GM19239 (cell line): ENCODE measurements around the gene BNIP3.
"Not testable (repeated sequence)": the region's sequence is repeated elsewhere in the genome, so short reads cannot be mapped to it uniquely, and the experiment has no call there.

ENCODE experiments used
- DNase-seq: peaks from one replicate; pipeline ENCODE4 v3.0.0; 2011; ENCODE audit warnings: low spot score; ENCODE audit not compliant: insufficient read length
- FAIRE-seq: peaks from 2 replicates; lab custom pipeline; 2011; peaks lifted over from hg19 to GRCh38; lab: Jason Lieb, UNC

BNIP3 gene

GRCh38 chr10:131959841-131960240, 21.9 kb downstream of the BNIP3 start:
- DNase-seq (no peak), FAIRE-seq (no peak)

DNA sequence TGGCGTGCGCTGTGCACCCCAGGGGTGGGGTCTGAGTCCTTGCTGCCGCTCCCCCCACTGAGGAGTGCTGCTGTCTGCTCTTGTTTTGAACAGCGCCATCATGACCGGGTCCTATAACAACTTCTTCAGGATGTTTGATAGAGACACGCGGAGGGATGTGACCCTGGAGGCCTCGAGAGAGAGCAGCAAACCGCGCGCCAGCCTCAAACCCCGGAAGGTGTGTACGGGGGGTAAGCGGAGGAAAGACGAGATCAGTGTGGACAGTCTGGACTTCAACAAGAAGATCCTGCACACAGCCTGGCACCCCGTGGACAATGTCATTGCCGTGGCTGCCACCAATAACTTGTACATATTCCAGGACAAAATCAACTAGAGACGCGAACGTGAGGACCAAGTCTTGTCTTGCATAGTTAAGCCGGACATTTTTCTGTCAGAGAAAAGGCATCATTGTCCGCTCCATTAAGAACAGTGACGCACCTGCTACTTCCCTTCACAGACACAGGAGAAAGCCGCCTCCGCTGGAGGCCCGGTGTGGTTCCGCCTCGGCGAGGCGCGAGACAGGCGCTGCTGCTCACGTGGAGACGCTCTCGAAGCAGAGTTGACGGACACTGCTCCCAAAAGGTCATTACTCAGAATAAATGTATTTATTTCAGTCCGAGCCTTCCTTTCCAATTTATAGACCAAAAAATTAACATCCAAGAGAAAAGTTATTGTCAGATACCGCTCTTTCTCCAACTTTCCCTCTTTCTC, 26.0 kb downstream of the BNIP3 start:
- FAIRE-seq, result no peak
- no peak for DNase-seq

GRCh38 chr10:131954356-131954965, 27.3 kb downstream of the BNIP3 start:
- FAIRE-seq (no peak), DNase-seq (no peak)

GRCh38 chr10:131949908-131950307, 31.8 kb downstream of the BNIP3 start:
- FAIRE-seq, DNase-seq: not testable (repeated sequence)

GRCh38 chr10:131949041-131949862, 32.5 kb downstream of the BNIP3 start:
- DNase-seq (no peak), FAIRE-seq (no peak)

GRCh38 chr10:131948501-131948900, 33.2 kb downstream of the BNIP3 start:
- no peak for DNase-seq
- FAIRE-seq, result no peak

DNA sequence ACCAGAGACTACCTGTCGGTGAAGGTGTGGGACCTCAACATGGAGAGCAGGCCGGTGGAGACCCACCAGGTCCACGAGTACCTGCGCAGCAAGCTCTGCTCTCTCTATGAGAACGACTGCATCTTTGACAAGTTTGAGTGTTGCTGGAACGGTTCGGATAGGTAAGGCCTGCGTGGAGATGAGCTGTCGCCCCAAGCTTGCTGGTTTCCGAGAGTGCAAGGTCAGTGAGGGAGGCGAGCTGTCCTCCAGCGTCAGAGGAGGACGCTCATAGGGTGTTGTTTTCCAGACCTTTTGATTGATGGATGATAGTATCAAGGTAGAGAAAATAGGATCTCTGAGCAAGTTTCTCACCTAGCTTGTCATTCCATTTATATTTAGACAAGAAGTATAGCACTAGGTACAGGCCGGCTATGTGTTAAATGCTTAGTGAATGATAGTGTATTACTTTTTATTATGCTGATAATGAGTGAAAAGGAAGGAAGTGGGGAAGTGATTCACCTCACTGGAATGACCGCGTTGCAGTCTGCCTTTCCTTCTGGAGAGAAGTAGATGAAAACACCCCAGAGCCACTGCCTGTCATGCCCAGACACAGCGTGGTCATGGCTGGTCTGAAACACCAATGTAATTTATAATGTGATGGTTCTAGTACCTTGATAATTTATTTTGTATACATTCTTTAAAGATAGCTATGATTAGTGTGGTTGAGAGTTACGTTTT, 33.9 kb downstream of the BNIP3 start:
- no peak for FAIRE-seq
- DNase-seq, result no peak

DNA sequence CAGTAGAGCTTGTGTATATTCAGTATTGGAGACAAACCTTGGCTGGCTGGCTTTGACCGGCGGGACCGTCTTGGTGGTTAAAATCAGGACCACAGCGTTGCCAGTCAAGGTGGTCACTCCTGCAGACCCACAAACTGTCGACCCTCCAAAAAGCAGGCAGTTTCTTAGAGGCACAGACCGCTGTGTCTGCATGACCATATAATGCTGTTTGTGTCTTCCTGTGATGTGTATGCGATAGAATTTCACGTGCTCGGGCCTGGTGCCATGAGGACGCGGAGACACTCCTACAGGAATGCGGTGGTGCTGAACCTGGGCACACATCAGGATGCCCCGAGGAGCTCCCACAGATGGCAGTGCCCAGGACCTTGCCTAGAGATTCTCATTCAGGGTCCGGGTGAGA, 34.8 kb downstream of the BNIP3 start:
- no peak for FAIRE-seq
- DNase-seq, result no peak

GRCh38 chr10:131946321-131946751, 35.4 kb downstream of the BNIP3 start:
- FAIRE-seq (no peak), DNase-seq (no peak)

DNA sequence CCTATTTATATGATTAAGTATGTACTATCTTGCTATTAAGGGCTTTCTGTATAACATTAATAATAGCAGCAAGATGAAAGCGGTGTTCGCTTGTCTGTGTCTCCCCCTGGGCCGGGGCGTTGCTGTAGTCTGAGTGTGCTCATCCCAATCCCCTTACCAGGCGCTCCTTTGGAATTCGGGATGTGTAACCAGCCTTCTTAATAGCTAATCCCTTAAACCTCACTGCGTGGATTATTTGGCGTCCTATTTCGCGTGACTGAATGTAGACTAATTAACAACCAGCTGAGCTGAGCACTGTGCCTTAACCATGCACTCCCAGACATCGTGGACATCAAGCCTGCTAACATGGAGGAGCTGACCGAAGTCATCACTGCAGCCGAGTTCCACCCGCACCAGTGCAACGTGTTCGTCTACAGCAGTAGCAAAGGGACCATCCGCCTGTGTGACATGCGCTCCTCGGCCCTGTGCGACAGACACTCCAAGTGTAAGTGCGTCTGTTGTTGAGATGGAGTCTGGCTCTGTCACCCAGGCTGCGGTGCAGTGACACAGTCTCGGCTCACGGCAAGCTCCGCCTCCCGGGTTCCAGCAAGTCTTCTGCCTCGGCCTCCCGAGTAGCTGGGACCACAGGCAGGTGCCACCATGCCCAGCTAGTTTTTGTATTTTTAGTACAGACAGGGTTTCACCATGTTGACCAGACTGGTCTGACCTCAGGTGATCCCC, 36.6 kb downstream of the BNIP3 start:
- DNase-seq (no peak), FAIRE-seq (no peak)

GRCh38 chr10:131944412-131944811, 37.3 kb downstream of the BNIP3 start:
- FAIRE-seq, result no peak

DNA sequence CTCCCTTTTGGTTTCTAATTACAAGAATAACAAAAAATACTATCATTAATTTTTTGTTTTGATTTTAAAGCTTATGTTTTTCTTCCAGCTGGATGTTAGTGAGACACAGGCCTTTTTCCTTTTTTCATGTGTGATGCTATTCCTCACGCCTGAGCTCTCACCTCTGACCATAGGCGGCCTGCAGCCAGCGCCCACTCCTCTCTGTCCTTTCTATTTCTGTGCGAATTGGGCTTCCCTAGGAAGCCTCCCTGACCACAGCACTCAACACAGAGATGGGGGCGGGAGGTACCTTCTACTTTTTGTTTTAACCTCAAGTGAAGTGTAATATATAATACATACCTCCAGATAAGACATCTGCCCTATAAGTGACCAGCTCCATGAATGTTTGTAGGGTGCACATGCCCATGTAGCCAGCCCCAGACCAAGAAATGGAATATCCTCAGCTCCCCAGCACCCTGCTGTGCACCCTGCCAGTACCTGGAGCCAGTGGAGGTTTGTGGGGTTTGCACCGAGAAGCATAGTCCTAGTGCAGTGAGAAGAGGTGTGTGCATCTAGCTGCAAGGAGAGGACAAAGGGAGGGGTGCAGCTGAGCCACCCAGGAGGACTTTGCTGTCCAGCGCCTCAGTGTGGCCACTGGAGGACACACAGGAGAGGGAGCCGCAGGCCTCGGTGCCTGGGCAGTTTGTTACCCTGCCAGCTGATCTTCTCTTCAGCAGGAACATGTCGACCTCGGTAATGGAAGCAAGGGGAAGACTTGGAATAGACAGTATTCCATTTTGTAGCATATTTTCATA, 38.5 kb downstream of the BNIP3 start:
- FAIRE-seq, result no peak
- DNase-seq, result no peak

More at GRCh38 chr10:131944412-131944811, 37.3 kb downstream of the BNIP3 start:
- no peak for DNase-seq

DNA sequence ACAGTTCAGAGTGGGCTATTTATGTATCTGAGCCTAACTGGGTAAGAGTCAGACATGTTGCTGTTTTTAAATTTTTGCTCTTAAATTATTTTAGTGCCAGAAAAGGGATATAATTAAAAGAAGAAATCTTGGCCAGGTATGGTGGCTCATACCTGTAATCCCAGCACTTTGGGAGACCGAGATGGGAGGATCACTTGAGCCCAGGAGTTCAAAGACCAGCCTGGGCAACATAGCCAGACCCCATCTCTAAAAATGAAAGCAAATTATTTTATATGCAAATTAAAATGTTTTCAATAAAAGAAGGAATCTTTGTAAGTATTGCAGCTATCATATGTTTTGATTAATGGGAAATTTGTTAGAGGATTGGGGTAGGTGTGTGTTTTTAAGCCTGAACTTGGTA, 39.3 kb downstream of the BNIP3 start:
- DNase-seq, result no peak
- FAIRE-seq, result no peak

DNA sequence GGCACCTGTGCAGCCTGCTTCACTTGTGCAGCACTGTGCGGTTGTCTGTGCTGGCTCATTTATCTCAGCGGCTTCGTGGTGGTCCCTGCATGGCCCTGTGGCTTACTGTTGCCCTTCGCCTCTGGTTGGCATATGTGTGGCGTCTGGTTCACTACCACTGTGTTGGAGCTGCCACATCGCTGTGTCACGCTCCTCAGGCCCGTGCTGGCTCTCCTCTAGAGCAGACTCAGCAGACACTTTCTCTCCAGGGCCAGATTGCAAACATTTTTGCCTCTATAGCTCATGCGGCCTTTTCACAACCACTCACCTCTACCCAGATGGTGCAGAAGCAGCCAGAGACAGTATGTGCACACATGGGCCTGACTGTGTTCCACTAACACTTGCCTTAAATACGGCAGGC, 43.0 kb downstream of the BNIP3 start:
- FAIRE-seq (no peak), DNase-seq (no peak)

GRCh38 chr10:131937836-131938235, 43.9 kb downstream of the BNIP3 start:
- FAIRE-seq (no peak), DNase-seq (no peak)

GRCh38 chr10:131936736-131937135, 45.0 kb downstream of the BNIP3 start:
- FAIRE-seq (no peak), DNase-seq (no peak)

GRCh38 chr10:131936294-131936693, 45.4 kb downstream of the BNIP3 start:
- DNase-seq (no peak), FAIRE-seq (no peak)

DNA sequence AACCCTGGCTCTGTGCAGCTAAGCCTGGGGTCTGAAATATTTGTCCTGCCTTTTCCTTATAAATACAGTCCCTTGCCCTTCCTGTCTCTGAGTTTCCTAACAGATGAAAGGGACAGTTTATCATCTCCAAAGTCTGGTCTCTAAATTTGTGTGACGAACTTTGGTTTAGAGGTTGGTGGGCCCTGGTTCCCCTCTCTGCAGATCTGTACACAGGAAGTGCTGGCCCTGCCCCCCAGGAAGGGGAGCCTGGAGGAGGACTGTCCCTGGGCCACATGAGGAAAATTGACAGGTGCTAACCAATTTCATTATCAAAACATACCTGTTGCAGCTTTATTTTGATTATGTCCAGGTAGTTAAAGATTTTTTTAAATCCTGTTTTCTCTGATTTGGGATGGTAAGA, 46.5 kb downstream of the BNIP3 start:
- FAIRE-seq, result no peak

GRCh38 chr10:131934769-131935168, 47.0 kb downstream of the BNIP3 start:
- no peak for FAIRE-seq
- DNase-seq, result no peak

More for the DNA sequence above, 46.5 kb downstream of the BNIP3 start:
- DNase-seq, result no peak
